ENCODE results near the gene SLC8B1. TPM values are rescaled to one million over a fixed set of nuclear protein-coding genes. Genes with fewer than 3 reads are reported as not detected.
A peak's percentile ranks its signal among the peaks of the same experiment; 100 is the strongest.

SLC8B1 gene
- polyA plus RNA-seq, 2 of the 4 experiments (the other 2 are of a cell fraction) = 11.0 to 11.3 TPM

- no peaks in the 10 kb centered on the region for H3K9me3 ChIP-seq
- no peak for FAIRE-seq
- 92% methylated on average over 6 of the region's 6 CpGs for WGBS (ENCODE audit: missing lambda C conversion rate)
- ChIA-PET POLR2A (no interaction called here), CTCF (interaction anchor here (2.0 kb wide), 1 partner anchor 10 kb away, joined by 12 read pairs; no protein-coding TSS in a partner anchor)
- TF ChIP-seq CBX8 (IDR thresholded peaks at IDR 0.05) = no peak
- no peak for TF ChIP-seq TP53 (CRISPR knock-in tag; IDR thresholded peaks at IDR 0.05)
- TF ChIP-seq MYC (IDR thresholded peaks at IDR 0.05; ENCODE audit: borderline replicate concordance, low read length) = no peak
- no peak for TF ChIP-seq HES2 (IDR thresholded peaks at IDR 0.05)
- no peak for TF ChIP-seq PHF8 (IDR thresholded peaks at IDR 0.05; ENCODE audit: borderline replicate concordance, low read depth)
- no peak for TF ChIP-seq HOXA7 (CRISPR knock-in tag; IDR thresholded peaks at IDR 0.05)
- no peak for TF ChIP-seq HOXB13 (CRISPR knock-in tag; IDR thresholded peaks at IDR 0.05; ENCODE audit: low read depth)
- TF ChIP-seq HDAC2 (IDR thresholded peaks at IDR 0.05) = no peak
- TF ChIP-seq HEYL (CRISPR knock-in tag; IDR thresholded peaks at IDR 0.05) = no peak
- TF ChIP-seq JUNB (IDR thresholded peaks at IDR 0.05) = no peak
- TF ChIP-seq HOXB5 (CRISPR knock-in tag; IDR thresholded peaks at IDR 0.05) = no peak
- no peak for TF ChIP-seq GATA3 (IDR thresholded peaks at IDR 0.05; ENCODE audit: borderline replicate concordance)
- TF ChIP-seq CBX2 (IDR thresholded peaks at IDR 0.05; ENCODE audit: borderline replicate concordance, low read depth) = no peak
- no peak overlapping the region for H3K4me2 ChIP-seq
- peaks cover 21% of the 10 kb centered on the region for H3K4me1 ChIP-seq
- no peak for DNase-seq (ENCODE audit: low read depth in 1 of 2, low spot score in 1 of 2)
- ATAC-seq = no peak
- no peak overlapping the region for H3K27ac ChIP-seq
- H3K4me3 ChIP-seq = no peak overlapping the region
Observed at GRCh38 chr12:113301811-113302210, 33.1 kb downstream of the SLC8B1 start.

GRCh38 chr12:113299619-113300237 is 35.2 kb downstream of the SLC8B1 start:
- FAIRE-seq = peak; percentile 36
- peak overlapping the region; percentile 71 for H3K4me2 ChIP-seq

More at GRCh38 chr12:113299619-113300237, 35.2 kb downstream of the SLC8B1 start:
- Histone ChIP-seq H3K4me3 (no peak overlapping the region), H3K9me3 (no peaks in the 10 kb centered on the region), H3K4me1 (peaks cover 21% of the 10 kb centered on the region), H3K27ac (peak overlapping the region; percentile 75 to 89)
- no peak for TF ChIP-seq CTCF (IDR thresholded peaks at IDR 0.05)
- 0 out of 2 replicates have a peak, but pooled peaks have one; percentile 28 for TF ChIP-seq USF2 (IDR thresholded peaks at IDR 0.05)
- no peak for TF ChIP-seq TP53 (CRISPR knock-in tag; IDR thresholded peaks at IDR 0.05)
- peak; percentile 90 for TF ChIP-seq MAFK (IDR thresholded peaks at IDR 0.05; ENCODE audit: partially characterized antibody)
- TF ChIP-seq FOSL2 (IDR thresholded peaks at IDR 0.05) = peak; percentile 6; the same call in 1 of the 2 replicates
- TF ChIP-seq FOSL2 (CRISPR knock-in tag; IDR thresholded peaks at IDR 0.05) = peak; percentile 67
- TF ChIP-seq MAX (IDR thresholded peaks at IDR 0.05) = peak; percentile 63; the same call in 1 of the 2 replicates
- TF ChIP-seq E2F6 (IDR thresholded peaks at IDR 0.05; ENCODE audit: borderline replicate concordance, low read depth) = peak; percentile 58
- 25% methylated on average over 11 of the region's 14 CpGs for WGBS (ENCODE audit: missing lambda C conversion rate)
- CTCF ChIA-PET = interaction anchor here (0.6 to 1.3 kb wide), 2 partner anchors 103 to 148 kb away, joined by 3 to 4 read pairs; no protein-coding TSS in a partner anchor
- ATAC-seq = peak; percentile 80 to 81
- POLR2A ChIA-PET = interaction anchor here (1.9 kb wide), 1 partner anchor 78 kb away, joined by 7 read pairs; the partner anchor contains the start of gene TPCN1
- peak; percentile 80 to 93 for DNase-seq (ENCODE audit: low read depth in 1 of 2, low spot score in 1 of 2)
